HEK293 (cell line): ENCODE measurements around the gene PRSS22.

Experiments used
- RBAK ChIP-seq: fragments of 450-650 bp; formaldehyde crosslinking; IDR thresholded peaks from 2 replicates; pipeline ENCODE4 v1.5.1; 2016; ENCODE audit warnings: missing biosample characterization, missing genetic modification characterization
- SP3 ChIP-seq: fragments of 450-650 bp; formaldehyde crosslinking; IDR thresholded peaks from 2 replicates; pipeline ENCODE4 v1.5.1; 2016; ENCODE audit warnings: missing biosample characterization, missing genetic modification characterization
- SP7 ChIP-seq: fragments of 450-650 bp; formaldehyde crosslinking; IDR thresholded peaks from 2 replicates; pipeline ENCODE4 v1.5.1; 2016; ENCODE audit warnings: missing biosample characterization, missing genetic modification characterization
- ZBTB17 ChIP-seq: fragments of 450-650 bp; formaldehyde crosslinking; IDR thresholded peaks from 2 replicates; pipeline ENCODE4 v1.5.1; 2016; ENCODE audit warnings: missing biosample characterization, missing genetic modification characterization
- ZBTB7A ChIP-seq: fragments of 450-650 bp; formaldehyde crosslinking; IDR thresholded peaks from 2 replicates; pipeline ENCODE4 v1.5.1; 2016; ENCODE audit warnings: low read depth, missing biosample characterization, missing genetic modification characterization
- ZFP37 ChIP-seq: fragments of 450-650 bp; formaldehyde crosslinking; IDR thresholded peaks from 2 replicates; pipeline ENCODE4 v1.5.1; 2016; ENCODE audit warnings: missing biosample characterization, missing genetic modification characterization
- ZFP41 ChIP-seq: fragments of 450-650 bp; formaldehyde crosslinking; IDR thresholded peaks from 2 replicates; pipeline ENCODE4 v1.5.1; 2016; ENCODE audit warnings: missing biosample characterization, missing genetic modification characterization, borderline replicate concordance
- ZNF112 ChIP-seq: fragments of 450-650 bp; formaldehyde crosslinking; IDR thresholded peaks from 2 replicates; pipeline ENCODE4 v1.5.0; 2017; ENCODE audit warnings: missing biosample characterization, missing genetic modification characterization
- ZNF221 ChIP-seq: fragments of 450-650 bp; formaldehyde crosslinking; IDR thresholded peaks from 2 replicates; pipeline ENCODE4 v1.5.1; 2017; ENCODE audit warnings: missing biosample characterization, missing genetic modification characterization, borderline replicate concordance
- ZNF223 ChIP-seq: fragments of 450-650 bp; formaldehyde crosslinking; IDR thresholded peaks from 2 replicates; pipeline ENCODE4 v1.5.1; 2016; ENCODE audit warnings: missing biosample characterization, missing genetic modification characterization
- ZNF266 ChIP-seq: fragments of 450-650 bp; formaldehyde crosslinking; IDR thresholded peaks from 2 replicates; pipeline ENCODE4 v1.5.1; 2016; ENCODE audit warnings: missing biosample characterization, missing genetic modification characterization, low read depth
- ZNF302 ChIP-seq: fragments of 450-650 bp; formaldehyde crosslinking; IDR thresholded peaks from 2 replicates; pipeline ENCODE4 v1.5.1; 2016; ENCODE audit warnings: missing biosample characterization, missing genetic modification characterization, low read depth
- ZNF341 ChIP-seq: fragments of 450-650 bp; formaldehyde crosslinking; IDR thresholded peaks from 2 replicates; pipeline ENCODE4; 2016; ENCODE audit warnings: low read depth, missing biosample characterization, missing genetic modification characterization
- ZNF366 ChIP-seq: fragments of 450-650 bp; formaldehyde crosslinking; conservative IDR thresholded peaks from 2 replicates; pipeline ENCODE4 v1.5.1; 2016; ENCODE audit warnings: missing biosample characterization, missing genetic modification characterization
- ZNF423 ChIP-seq: fragments of 450-650 bp; formaldehyde crosslinking; IDR thresholded peaks from 2 replicates; pipeline ENCODE4 v1.5.1; 2016; ENCODE audit warnings: missing biosample characterization, missing genetic modification characterization
- ZNF621 ChIP-seq: fragments of 450-650 bp; formaldehyde crosslinking; IDR thresholded peaks from 2 replicates; pipeline ENCODE4 v1.5.1; 2017; ENCODE audit warnings: missing biosample characterization, missing genetic modification characterization
- ZNF624 ChIP-seq: fragments of 450-650 bp; formaldehyde crosslinking; IDR thresholded peaks from 2 replicates; pipeline ENCODE4 v1.5.1; 2017; ENCODE audit warnings: missing biosample characterization, missing genetic modification characterization
- ZNF629 ChIP-seq: fragments of 450-650 bp; formaldehyde crosslinking; IDR thresholded peaks from 2 replicates; pipeline ENCODE4 v1.5.1; 2017; ENCODE audit warnings: missing biosample characterization, missing genetic modification characterization
- ZNF768 ChIP-seq: fragments of 450-650 bp; formaldehyde crosslinking; IDR thresholded peaks from 2 replicates; pipeline ENCODE4 v1.5.1; 2018; ENCODE audit warnings: missing biosample characterization, mild to moderate bottlenecking, missing genetic modification characterization
- ZNF791 ChIP-seq: fragments of 450-650 bp; formaldehyde crosslinking; IDR thresholded peaks from 2 replicates; pipeline ENCODE4 v1.5.1; 2016; ENCODE audit warnings: missing biosample characterization, missing genetic modification characterization
- TF ChIP-seq, protein P1 (sequence below): fragments of 450-650 bp; IDR thresholded peaks from 2 replicates; pipeline ENCODE4 v1.5.1; 2018; ENCODE audit warnings: missing biosample characterization, missing genetic modification characterization
- TF ChIP-seq, protein P2 (sequence below): fragments of 450-650 bp; formaldehyde crosslinking; IDR thresholded peaks from 2 replicates; pipeline ENCODE4 v1.5.1; 2016; ENCODE audit warnings: missing biosample characterization, missing genetic modification characterization
- TF ChIP-seq, protein P3 (sequence below): fragments of 450-650 bp; formaldehyde crosslinking; IDR thresholded peaks from 2 replicates; pipeline ENCODE4 v1.5.1; 2016; ENCODE audit warnings: missing biosample characterization, missing genetic modification characterization, borderline replicate concordance
- TF ChIP-seq, protein P4 (sequence below): fragments of 450-650 bp; formaldehyde crosslinking; IDR thresholded peaks from 2 replicates; pipeline ENCODE4 v1.5.1; 2017; ENCODE audit warnings: missing biosample characterization, missing genetic modification characterization
- TF ChIP-seq, protein P5 (sequence below): fragments of 450-650 bp; formaldehyde crosslinking; IDR thresholded peaks from 2 replicates; pipeline ENCODE4 v1.5.1; 2017; ENCODE audit warnings: missing biosample characterization, missing genetic modification characterization
- TF ChIP-seq, protein P6 (sequence below): fragments of 450-650 bp; formaldehyde crosslinking; IDR thresholded peaks from 2 replicates; pipeline ENCODE4 v1.5.1; 2016; ENCODE audit warnings: missing biosample characterization, missing genetic modification characterization
- TF ChIP-seq, protein P7 (sequence below): fragments of 450-650 bp; formaldehyde crosslinking; IDR thresholded peaks from 2 replicates; pipeline ENCODE4 v1.5.1; 2017; ENCODE audit warnings: missing biosample characterization, mild to moderate bottlenecking, missing genetic modification characterization, moderate library complexity

PRSS22 gene

DNA sequence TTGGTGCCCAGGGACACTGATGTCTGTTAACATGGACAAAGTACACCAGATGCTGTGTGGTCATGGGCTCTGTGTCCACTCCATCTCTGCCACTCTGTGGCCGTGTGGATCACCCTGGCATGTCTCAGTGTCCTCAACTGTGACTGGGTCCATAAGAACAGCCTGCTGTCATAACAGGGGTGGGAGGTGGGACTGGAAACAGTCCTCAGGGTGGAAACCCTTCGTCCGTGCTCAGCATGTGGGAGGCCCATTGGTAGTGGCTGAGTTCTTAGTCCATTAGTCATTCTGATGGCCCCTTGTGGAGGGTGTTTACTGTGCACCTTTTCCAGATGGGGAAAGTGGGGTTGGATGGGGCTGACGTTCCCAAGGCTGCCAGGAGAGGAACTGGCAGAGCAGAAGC lies 37.8 kb upstream of the PRSS22 start (continued):
- TF ChIP-seq SP3 (tag by site-specific recombination) (no peak), ZNF366 (tag by site-specific recombination) (no peak), ZBTB7A (tag by site-specific recombination) (no peak), ZFP37 (tag by site-specific recombination) (0 out of 2 replicates have a peak, but pooled peaks have one; percentile 26), ZNF768 (tag by site-specific recombination) (no peak), ZFP41 (tag by site-specific recombination) (no peak), ZNF112 (tag by site-specific recombination) (no peak), SP7 (tag by site-specific recombination) (0 out of 2 replicates have a peak, but pooled peaks have one; percentile 29), ZNF791 (tag by site-specific recombination) (no peak), ZBTB17 (tag by site-specific recombination) (0 out of 2 replicates have a peak, but pooled peaks have one; percentile 37), ZNF266 (tag by site-specific recombination) (no peak), ZNF621 (tag by site-specific recombination) (no peak), ZNF624 (tag by site-specific recombination) (no peak), ZNF223 (tag by site-specific recombination) (no peak), RBAK (tag by site-specific recombination) (no peak), ZNF341 (tag by site-specific recombination) (peak; percentile 47), ZNF221 (tag by site-specific recombination) (no peak), ZNF423 (no peak), ZNF629 (tag by site-specific recombination) (no peak), ZNF302 (no peak)
- TF ChIP-seq, protein P1, sequence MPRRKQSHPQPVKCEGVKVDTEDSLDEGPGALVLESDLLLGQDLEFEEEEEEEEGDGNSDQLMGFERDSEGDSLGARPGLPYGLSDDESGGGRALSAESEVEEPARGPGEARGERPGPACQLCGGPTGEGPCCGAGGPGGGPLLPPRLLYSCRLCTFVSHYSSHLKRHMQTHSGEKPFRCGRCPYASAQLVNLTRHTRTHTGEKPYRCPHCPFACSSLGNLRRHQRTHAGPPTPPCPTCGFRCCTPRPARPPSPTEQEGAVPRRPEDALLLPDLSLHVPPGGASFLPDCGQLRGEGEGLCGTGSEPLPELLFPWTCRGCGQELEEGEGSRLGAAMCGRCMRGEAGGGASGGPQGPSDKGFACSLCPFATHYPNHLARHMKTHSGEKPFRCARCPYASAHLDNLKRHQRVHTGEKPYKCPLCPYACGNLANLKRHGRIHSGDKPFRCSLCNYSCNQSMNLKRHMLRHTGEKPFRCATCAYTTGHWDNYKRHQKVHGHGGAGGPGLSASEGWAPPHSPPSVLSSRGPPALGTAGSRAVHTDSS: no peak
- TF ChIP-seq, protein P2, sequence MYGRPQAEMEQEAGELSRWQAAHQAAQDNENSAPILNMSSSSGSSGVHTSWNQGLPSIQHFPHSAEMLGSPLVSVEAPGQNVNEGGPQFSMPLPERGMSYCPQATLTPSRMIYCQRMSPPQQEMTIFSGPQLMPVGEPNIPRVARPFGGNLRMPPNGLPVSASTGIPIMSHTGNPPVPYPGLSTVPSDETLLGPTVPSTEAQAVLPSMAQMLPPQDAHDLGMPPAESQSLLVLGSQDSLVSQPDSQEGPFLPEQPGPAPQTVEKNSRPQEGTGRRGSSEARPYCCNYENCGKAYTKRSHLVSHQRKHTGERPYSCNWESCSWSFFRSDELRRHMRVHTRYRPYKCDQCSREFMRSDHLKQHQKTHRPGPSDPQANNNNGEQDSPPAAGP: peak; percentile 30; the same call in 1 of the 2 replicates
- TF ChIP-seq, protein P3, sequence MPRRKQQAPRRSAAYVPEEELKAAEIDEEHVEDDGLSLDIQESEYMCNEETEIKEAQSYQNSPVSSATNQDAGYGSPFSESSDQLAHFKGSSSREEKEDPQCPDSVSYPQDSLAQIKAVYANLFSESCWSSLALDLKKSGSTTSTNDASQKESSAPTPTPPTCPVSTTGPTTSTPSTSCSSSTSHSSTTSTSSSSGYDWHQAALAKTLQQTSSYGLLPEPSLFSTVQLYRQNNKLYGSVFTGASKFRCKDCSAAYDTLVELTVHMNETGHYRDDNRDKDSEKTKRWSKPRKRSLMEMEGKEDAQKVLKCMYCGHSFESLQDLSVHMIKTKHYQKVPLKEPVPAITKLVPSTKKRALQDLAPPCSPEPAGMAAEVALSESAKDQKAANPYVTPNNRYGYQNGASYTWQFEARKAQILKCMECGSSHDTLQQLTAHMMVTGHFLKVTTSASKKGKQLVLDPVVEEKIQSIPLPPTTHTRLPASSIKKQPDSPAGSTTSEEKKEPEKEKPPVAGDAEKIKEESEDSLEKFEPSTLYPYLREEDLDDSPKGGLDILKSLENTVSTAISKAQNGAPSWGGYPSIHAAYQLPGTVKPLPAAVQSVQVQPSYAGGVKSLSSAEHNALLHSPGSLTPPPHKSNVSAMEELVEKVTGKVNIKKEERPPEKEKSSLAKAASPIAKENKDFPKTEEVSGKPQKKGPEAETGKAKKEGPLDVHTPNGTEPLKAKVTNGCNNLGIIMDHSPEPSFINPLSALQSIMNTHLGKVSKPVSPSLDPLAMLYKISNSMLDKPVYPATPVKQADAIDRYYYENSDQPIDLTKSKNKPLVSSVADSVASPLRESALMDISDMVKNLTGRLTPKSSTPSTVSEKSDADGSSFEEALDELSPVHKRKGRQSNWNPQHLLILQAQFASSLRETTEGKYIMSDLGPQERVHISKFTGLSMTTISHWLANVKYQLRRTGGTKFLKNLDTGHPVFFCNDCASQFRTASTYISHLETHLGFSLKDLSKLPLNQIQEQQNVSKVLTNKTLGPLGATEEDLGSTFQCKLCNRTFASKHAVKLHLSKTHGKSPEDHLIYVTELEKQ (tag by site-specific recombination): no peak
- TF ChIP-seq, protein P4, sequence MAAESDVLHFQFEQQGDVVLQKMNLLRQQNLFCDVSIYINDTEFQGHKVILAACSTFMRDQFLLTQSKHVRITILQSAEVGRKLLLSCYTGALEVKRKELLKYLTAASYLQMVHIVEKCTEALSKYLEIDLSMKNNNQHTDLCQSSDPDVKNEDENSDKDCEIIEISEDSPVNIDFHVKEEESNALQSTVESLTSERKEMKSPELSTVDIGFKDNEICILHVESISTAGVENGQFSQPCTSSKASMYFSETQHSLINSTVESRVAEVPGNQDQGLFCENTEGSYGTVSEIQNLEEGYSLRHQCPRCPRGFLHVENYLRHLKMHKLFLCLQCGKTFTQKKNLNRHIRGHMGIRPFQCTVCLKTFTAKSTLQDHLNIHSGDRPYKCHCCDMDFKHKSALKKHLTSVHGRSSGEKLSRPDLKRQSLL (tag by site-specific recombination): no peak
- TF ChIP-seq, protein P5, sequence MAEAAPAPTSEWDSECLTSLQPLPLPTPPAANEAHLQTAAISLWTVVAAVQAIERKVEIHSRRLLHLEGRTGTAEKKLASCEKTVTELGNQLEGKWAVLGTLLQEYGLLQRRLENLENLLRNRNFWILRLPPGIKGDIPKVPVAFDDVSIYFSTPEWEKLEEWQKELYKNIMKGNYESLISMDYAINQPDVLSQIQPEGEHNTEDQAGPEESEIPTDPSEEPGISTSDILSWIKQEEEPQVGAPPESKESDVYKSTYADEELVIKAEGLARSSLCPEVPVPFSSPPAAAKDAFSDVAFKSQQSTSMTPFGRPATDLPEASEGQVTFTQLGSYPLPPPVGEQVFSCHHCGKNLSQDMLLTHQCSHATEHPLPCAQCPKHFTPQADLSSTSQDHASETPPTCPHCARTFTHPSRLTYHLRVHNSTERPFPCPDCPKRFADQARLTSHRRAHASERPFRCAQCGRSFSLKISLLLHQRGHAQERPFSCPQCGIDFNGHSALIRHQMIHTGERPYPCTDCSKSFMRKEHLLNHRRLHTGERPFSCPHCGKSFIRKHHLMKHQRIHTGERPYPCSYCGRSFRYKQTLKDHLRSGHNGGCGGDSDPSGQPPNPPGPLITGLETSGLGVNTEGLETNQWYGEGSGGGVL (tag by site-specific recombination): no peak
- TF ChIP-seq, protein P6, sequence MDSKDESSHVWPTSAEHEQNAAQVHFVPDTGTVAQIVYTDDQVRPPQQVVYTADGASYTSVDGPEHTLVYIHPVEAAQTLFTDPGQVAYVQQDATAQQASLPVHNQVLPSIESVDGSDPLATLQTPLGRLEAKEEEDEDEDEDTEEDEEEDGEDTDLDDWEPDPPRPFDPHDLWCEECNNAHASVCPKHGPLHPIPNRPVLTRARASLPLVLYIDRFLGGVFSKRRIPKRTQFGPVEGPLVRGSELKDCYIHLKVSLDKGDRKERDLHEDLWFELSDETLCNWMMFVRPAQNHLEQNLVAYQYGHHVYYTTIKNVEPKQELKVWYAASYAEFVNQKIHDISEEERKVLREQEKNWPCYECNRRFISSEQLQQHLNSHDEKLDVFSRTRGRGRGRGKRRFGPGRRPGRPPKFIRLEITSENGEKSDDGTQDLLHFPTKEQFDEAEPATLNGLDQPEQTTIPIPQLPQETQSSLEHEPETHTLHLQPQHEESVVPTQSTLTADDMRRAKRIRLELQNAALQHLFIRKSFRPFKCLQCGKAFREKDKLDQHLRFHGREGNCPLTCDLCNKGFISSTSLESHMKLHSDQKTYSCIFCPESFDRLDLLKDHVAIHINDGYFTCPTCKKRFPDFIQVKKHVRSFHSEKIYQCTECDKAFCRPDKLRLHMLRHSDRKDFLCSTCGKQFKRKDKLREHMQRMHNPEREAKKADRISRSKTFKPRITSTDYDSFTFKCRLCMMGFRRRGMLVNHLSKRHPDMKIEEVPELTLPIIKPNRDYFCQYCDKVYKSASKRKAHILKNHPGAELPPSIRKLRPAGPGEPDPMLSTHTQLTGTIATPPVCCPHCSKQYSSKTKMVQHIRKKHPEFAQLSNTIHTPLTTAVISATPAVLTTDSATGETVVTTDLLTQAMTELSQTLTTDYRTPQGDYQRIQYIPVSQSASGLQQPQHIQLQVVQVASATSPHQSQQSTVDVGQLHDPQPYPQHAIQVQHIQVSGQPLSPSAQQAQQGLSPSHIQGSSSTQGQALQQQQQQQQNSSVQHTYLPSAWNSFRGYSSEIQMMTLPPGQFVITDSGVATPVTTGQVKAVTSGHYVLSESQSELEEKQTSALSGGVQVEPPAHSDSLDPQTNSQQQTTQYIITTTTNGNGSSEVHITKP (tag by site-specific recombination): peak; percentile 73
- TF ChIP-seq, protein P7, sequence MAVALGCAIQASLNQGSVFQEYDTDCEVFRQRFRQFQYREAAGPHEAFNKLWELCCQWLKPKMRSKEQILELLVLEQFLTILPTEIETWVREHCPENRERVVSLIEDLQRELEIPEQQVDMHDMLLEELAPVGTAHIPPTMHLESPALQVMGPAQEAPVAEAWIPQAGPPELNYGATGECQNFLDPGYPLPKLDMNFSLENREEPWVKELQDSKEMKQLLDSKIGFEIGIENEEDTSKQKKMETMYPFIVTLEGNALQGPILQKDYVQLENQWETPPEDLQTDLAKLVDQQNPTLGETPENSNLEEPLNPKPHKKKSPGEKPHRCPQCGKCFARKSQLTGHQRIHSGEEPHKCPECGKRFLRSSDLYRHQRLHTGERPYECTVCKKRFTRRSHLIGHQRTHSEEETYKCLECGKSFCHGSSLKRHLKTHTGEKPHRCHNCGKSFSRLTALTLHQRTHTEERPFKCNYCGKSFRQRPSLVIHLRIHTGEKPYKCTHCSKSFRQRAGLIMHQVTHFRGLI (tag by site-specific recombination): no peak
